HCT116 (cell line): Measurements from ENCODE around the gene TCHP.

Experiments used
- CTCF ChIP-seq, 3 experiments: fragments of 200-600 bp in 1 of 3; sonication (generic) in 1 of 3; IDR thresholded peaks in 2 of 3; conservative IDR thresholded peaks in 1 of 3; 2 replicates each; pipeline ENCODE4 v1.5.1; 2012 to 2017; ENCODE audit warnings: low read depth in 2 of 3, low read length in 2 of 3, antibody characterized with exemption in 1 of 3, borderline replicate concordance in 1 of 3, control low read depth in 1 of 3, mild to moderate bottlenecking in 1 of 3, mixed read lengths in 1 of 3, mixed run types in 1 of 3, moderate library complexity in 1 of 3; ENCODE audit not compliant: insufficient read depth in 1 of 3
- JUND ChIP-seq: IDR thresholded peaks from 2 replicates; pipeline ENCODE4 v1.6.1; 2012
- TCF7L2 ChIP-seq: IDR thresholded peaks from 2 replicates; pipeline ENCODE4 v1.7.0; 2011; ENCODE audit warnings: borderline replicate concordance, inconsistent platforms; ENCODE audit not compliant: insufficient read depth, insufficient read length; ENCODE audit errors: extremely low read depth

GRCh38 chr12:109861689-109862314, 38.3 kb upstream of the TCHP start:
- TF ChIP-seq JUND (no peak), CTCF (IDR thresholded peaks at IDR 0.05 in 2 of 3, conservative IDR thresholded peaks at IDR 0.05 in 1 of 3; ENCODE audit: borderline replicate concordance in 1 of 3, insufficient read depth in 1 of 3, low read depth in 2 of 3, low read length in 2 of 3) (no peak), TCF7L2 (no peak)
